Iris pigment epithelial cell (primary cell): Measurements from ENCODE around the gene P2RY2.

Source experiments
- DNase-seq: peaks from one replicate; pipeline ENCODE4 v3.0.0-alpha.2; 2011; ENCODE audit warnings: low read depth

The P2RY2 gene

DNA sequence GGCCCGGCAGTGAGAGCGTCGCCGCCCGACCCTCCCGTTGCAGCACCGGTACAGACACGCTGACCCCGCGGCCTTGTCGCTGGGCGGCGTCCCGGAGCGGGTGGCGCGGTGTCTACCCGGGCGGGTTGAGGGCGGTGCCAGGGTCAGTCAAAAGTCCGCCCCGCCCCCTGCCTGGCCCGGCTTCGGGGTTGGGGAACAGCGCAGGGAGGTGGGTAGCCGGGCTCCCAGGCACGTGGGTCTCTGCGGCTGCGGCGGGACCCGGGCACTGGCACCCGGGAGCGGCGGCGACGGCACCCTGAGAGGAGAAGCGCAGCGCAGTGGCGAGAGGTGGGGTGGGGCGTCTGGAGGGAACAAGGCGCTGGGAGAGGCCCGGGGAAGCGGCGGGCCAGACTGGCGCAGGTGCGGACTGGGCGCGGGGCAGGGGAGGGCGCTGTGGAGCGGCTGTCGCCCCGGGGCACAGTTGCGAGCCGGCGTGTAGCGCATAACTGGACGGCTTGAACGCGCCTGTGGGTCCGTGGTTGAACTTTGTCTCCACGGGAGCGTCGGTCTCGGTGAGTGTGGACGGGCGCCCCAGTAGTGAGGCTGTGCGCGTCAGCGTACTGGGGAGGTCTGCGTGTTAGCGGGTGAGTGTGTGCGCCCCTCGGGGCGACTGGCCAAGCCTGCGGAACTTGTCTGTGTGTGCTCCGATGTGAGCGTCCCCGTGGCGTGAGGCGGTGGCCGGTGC lies at the start of gene P2RY2:
Gene P2RY2 (plus strand): TSS at position 176 of the 724 bp plus-strand sequence. CDS start 15,879 bp downstream, outside the sequence.
- peak; percentile 21 for DNase-seq

DNA sequence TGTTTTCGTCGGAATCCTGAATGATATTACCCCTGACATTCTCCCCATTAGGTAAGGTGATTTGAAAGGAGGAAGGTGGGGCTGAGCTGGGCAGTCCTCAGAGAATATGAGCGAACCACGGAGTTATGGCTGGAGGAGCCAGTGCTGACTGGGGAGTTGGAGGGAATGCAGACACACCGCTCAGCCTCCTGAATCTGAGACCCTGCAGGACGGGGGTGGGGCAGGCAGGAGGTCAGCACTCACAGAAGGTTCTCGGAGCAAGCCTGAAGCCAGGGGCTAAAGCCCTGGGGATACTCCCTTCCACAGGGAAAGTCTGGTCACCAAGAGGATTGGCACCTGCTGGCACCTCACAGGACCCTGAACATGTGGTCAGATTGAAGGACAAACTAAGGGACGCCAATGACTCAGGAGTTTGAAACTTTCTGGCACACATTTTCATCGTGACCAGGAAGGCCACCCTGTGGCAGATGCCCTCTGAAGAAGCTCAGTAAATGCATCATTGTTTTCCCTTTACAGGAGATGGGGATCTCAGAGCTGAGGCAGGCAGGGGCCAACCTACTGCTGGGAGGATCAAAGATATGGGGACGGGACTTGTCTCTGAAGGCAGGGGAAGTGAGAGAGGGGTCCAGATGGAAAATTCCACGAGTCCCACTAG lies 49.0 kb upstream of the P2RY2 start:
- no peak for DNase-seq

GRCh38 chr11:73170140-73170539 lies 47.9 kb upstream of the P2RY2 start:
- no peak for DNase-seq

- no peak for DNase-seq
Measured at GRCh38 chr11:73171436-73172161, 46.5 kb upstream of the P2RY2 start.

- no peak for DNase-seq
Measured at GRCh38 chr11:73172992-73173656, 45.0 kb upstream of the P2RY2 start.

- no peak for DNase-seq
Measured at GRCh38 chr11:73173755-73174494, 44.2 kb upstream of the P2RY2 start.

DNA sequence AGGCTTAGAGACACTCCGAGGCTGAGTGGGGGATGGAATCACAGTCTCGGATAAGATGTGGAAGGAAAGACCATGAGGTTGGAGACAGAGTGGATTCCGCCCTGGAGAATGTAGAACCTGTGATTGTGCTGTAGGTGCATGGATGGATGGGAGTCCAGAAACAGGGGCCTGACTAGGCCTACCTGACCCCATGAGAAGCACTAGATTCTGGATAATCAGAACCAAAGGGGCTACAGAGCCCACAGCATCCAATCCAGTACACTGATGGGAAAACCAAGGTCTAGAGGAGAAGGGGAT lies 43.6 kb upstream of the P2RY2 start:
- DNase-seq: no peak

- no peak for DNase-seq
Measured at GRCh38 chr11:73175551-73176144, 42.4 kb upstream of the P2RY2 start.

DNA sequence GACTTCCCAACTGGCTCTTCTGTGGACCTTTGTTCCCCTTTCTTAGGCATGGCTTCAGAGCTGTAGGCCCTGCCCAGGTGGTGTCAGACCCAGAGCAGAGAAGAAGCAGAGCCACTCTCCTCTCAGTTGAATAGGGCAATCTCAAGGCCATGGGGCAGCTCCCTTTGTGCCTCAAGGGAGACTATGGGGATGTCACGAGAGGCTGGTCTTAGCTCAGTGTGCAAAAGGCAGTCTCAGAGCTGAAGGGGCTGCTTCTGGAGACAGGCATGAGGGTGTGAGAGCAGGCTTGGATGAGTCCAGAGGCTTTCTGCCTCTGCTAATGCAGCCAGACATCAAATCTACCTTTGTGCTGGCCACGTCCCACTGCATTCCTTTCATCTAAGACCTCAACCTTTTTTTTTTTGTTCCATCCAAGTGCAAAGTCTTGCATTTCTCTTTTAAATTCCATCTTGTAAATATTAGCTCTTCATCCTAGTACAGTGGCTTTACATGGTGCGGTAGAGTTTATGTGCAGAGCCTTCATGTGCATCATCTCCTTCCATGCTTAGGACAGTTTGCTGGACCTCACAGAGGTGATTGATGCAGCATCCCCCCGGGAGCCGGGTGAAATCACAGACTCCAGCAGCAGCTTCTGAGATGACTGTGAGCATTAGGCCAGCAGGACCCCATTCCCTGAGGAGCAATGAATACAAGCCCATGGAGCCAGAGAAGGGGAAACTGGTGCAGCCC lies 41.8 kb upstream of the P2RY2 start:
- no peak for DNase-seq

- DNase-seq: no peak
Measured at GRCh38 chr11:73176874-73177155, 41.3 kb upstream of the P2RY2 start.

GRCh38 chr11:73177380-73177777 lies 40.7 kb upstream of the P2RY2 start:
- no peak for DNase-seq

- DNase-seq: peak; percentile 63
Measured at GRCh38 chr11:73177778-73178539, 40.1 kb upstream of the P2RY2 start.

GRCh38 chr11:73178681-73179080 lies 39.4 kb upstream of the P2RY2 start:
- no peak for DNase-seq

DNA sequence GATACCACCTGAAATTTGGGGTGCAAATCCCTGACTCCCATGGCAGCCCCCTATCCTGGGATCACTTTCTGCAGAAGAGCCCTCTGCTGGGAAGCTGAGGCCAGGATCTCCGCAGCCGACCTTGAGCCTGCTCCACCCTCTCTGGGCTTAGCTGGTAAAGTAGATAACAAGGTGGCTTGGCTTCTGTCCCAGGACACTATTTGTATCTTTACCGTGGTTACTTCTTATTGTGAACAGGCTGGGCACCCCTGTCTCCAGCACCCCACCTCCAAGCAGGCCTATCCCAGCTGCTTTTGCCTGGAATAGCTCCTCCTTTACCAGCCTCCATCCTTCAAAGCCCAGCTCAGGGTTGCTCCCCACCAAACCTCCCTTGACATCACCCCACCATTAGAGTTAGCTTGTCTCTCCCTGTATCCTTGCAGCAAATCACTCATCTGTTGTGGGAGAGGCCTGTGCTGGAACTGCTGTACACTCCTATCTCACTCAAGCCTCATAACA lies 35.2 kb upstream of the P2RY2 start:
- DNase-seq: no peak

- peak; percentile 46 for DNase-seq
Measured at GRCh38 chr11:73184953-73185671, 33.0 kb upstream of the P2RY2 start.

- peak; percentile 82 for DNase-seq
Measured at GRCh38 chr11:73185680-73186293, 32.3 kb upstream of the P2RY2 start.

DNA sequence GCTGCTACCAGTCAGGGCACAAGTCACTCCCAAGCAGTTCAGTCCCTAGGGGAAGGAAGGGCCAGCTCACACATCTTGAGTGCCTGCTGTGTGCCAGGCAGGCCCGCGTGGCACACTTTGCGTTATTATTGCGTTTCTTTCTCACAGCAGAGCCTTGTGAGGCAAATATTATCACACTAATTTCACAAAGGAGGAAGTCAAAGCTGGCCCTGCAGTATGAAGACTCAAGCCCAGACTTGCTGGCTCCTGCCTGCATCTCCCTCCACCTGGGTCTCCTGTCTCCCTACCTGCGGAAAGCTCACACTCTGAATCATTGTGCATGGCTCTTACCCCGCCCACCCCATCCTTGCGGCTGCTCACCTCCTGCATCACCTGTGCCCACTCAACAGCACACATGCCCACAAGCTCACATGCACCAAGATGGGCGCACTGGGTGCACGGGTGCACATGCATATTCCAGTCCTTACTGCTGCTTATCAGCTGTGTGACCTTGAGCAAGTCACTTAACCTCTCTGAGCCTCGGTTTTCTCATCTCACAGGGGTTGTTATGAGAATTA lies 31.7 kb upstream of the P2RY2 start:
- DNase-seq: no peak

GRCh38 chr11:73186886-73187285 lies 31.2 kb upstream of the P2RY2 start:
- no peak for DNase-seq

- DNase-seq: no peak
Measured at GRCh38 chr11:73187854-73188253, 30.2 kb upstream of the P2RY2 start.
